GM12801 (cell line): ENCODE measurements around the gene LRFN2.

Source experiments
- CTCF ChIP-seq: IDR thresholded peaks from one replicate; pipeline ENCODE4 v1.5.1; 2011; ENCODE audit warnings: control low read depth; ENCODE audit not compliant: insufficient read length; ENCODE audit errors: extremely low read depth

The LRFN2 gene

GRCh38 chr6:40400738-40401137 lies 186.4 kb downstream of the LRFN2 start:
- no peak for TF ChIP-seq CTCF

- no peak for TF ChIP-seq CTCF
These were observed 187.2 kb downstream of the LRFN2 start for GRCh38 chr6:40399888-40400457.

GRCh38 chr6:40398810-40399477 lies 188.2 kb downstream of the LRFN2 start:
- no peak for TF ChIP-seq CTCF

- TF ChIP-seq CTCF = no peak
These were observed 189.0 kb downstream of the LRFN2 start for GRCh38 chr6:40398034-40398691.

GRCh38 chr6:40397287-40398033 lies 189.7 kb downstream of the LRFN2 start:
- no peak for TF ChIP-seq CTCF

GRCh38 chr6:40395698-40396076 lies 191.5 kb downstream of the LRFN2 start:
- no peak for TF ChIP-seq CTCF

GRCh38 chr6:40395066-40395697 lies 192.0 kb downstream of the LRFN2 start:
- TF ChIP-seq CTCF = no peak
